Omental fat pad (tissue), 4 donors: ENCODE measurements around the gene BTBD1. TPM values are rescaled to one million over a fixed set of nuclear protein-coding genes. Genes with fewer than 3 reads are reported as not detected.

Source experiments
- ATAC-seq: fragments of 150-250 bp; one replicate; pipeline ENCODE4 v1.9.1; 2016; ENCODE audit warnings: mild to moderate bottlenecking, moderate library complexity; ENCODE audit not compliant: low FRiP score
- DNase-seq: peaks from one replicate; pipeline ENCODE4 v3.0.0-alpha.2; 2019; ENCODE audit warnings: low spot score
- CTCF ChIP-seq, 3 donors: fragments of 450-650 bp; IDR thresholded peaks; one replicate each; pipeline ENCODE4 v1.5.1; 2016 to 2017; ENCODE audit warnings: antibody characterized with exemption in 3 of 3, mild to moderate bottlenecking in 3 of 3, moderate library complexity in 2 of 3
- total RNA-seq, 4 donors: library from RNA; depleted of rRNA; stranded (reverse); fragments of >200 nt; gene quantifications; one replicate each; pipeline ENCODE4 v1.1.0, GENCODE V29; 2016

The BTBD1 gene
- total RNA-seq: 100 to 1,000 TPM in 1 of 4 donors, 10 to 100 TPM in 3; 56.9 to 104 (median 84.7) TPM

GRCh38 chr15:83066734-83067637, at the start of gene BTBD1:
Gene BTBD1, minus strand, starts transcription at chr15:83067252. Its CDS starts 101 bp downstream, at chr15:83067151.
- DNase-seq (peak; percentile 78), ATAC-seq (peak; percentile 99)
- TF ChIP-seq CTCF (IDR thresholded peaks at IDR 0.05): peak in 1 of 3 donors; percentile 2

GRCh38 chr15:83115831-83116565, 48.9 kb upstream of the BTBD1 start:
- DNase-seq (no peak), ATAC-seq (no peak)
- no peak for TF ChIP-seq CTCF (IDR thresholded peaks at IDR 0.05)

- ATAC-seq: no peak
- no peak for TF ChIP-seq CTCF (IDR thresholded peaks at IDR 0.05)
- DNase-seq: no peak
These were observed 48.4 kb upstream of the BTBD1 start for GRCh38 chr15:83115410-83115809.

GRCh38 chr15:83114856-83115255, 47.8 kb upstream of the BTBD1 start:
- DNase-seq (no peak), ATAC-seq (no peak)
- TF ChIP-seq CTCF (IDR thresholded peaks at IDR 0.05): no peak

- DNase-seq (no peak), ATAC-seq (no peak)
- no peak for TF ChIP-seq CTCF (IDR thresholded peaks at IDR 0.05)
These were observed 47.0 kb upstream of the BTBD1 start for GRCh38 chr15:83113881-83114674.

- ATAC-seq (no peak), DNase-seq (no peak)
- TF ChIP-seq CTCF (IDR thresholded peaks at IDR 0.05): no peak
These were observed 45.9 kb upstream of the BTBD1 start for GRCh38 chr15:83112956-83113299.
